ENCODE measurements around the gene TMPRSS2. TPM values are rescaled to one million over a fixed set of nuclear protein-coding genes. Genes with fewer than 3 reads are reported as not detected.

TMPRSS2 gene
- total RNA-seq, 1 experiment from 2014 or later, result 1.1 TPM

- no TSS peak for BruUV-seq (replicated peaks)
- Histone ChIP-seq H3K9ac (ENCODE audit: low read length) (peak overlapping the region; percentile 63), H3K27me3 (ENCODE audit: insufficient read depth, low read length) (no peaks in the 10 kb centered on the region), H3K4me1 (ENCODE audit: control insufficient read depth in 1 of 2, insufficient read depth in 2 of 2, low read length in 2 of 2) (peaks cover 4 to 9% of the 10 kb centered on the region in 2 experiments; a peak in 3 of 4 replicates), H3K4me2 (ENCODE audit: low read length) (peak overlapping the region; percentile 94), H4K20me1 (ENCODE audit: insufficient read depth) (no peaks in the 10 kb centered on the region), H3K4me3 (replicated peaks in 1 of 2; ENCODE audit: low read depth in 1 of 2, low read length in 2 of 2) (peak overlapping the region; percentile 60 to 69), H3K9me3 (ENCODE audit: control insufficient read depth in 1 of 2, insufficient read depth in 1 of 2, low read depth in 1 of 2, low read length in 2 of 2) (no peaks in the 10 kb centered on the region), H3K27ac (ENCODE audit: low read depth, low read length) (peak overlapping the region; percentile 63; the same call in 1 of the 2 replicates), H3K36me3 (ENCODE audit: control insufficient read depth in 1 of 2, insufficient read depth in 2 of 2, low read length in 2 of 2) (no peaks in the 10 kb centered on the region), H2AFZ (ENCODE audit: low read depth, low read length, poor library complexity, severe bottlenecking) (peak overlapping the region; percentile 80), H3K9me2 (ENCODE audit: insufficient read depth) (no peaks in the 10 kb centered on the region), H3K79me2 (ENCODE audit: insufficient read depth, low read length) (no peaks in the 10 kb centered on the region)
- ATAC-seq (peak; percentile 90), DNase-seq (ENCODE audit: low read depth, low spot score) (peak; percentile 23)
- intact Hi-C loops (cut with micrococcal nuclease), result no loop called here
- CTCF ChIA-PET, result no interaction called here
- RAD21 ChIA-PET (ENCODE audit: low non-redundant PET in 1 of 2, low total read pairs in 2 of 2, uncharacterized antibody in 2 of 2, unreplicated experiment in 2 of 2), result no interaction called here
- peak; percentile 34; the same call in 1 of the 2 replicates for TF ChIP-seq ZFX (IDR thresholded peaks at IDR 0.05)
- no peak for TF ChIP-seq SRF (IDR thresholded peaks at IDR 0.05; ENCODE audit: low read depth)
- TF ChIP-seq EGR1 (IDR thresholded peaks at IDR 0.05; ENCODE audit: low read depth), result peak; percentile 43; the same call in 1 of the 2 replicates
- no peak for TF ChIP-seq CTCF (IDR thresholded peaks at IDR 0.05 in 2 of 3, conservative IDR thresholded peaks at IDR 0.05 in 1 of 3; ENCODE audit: borderline replicate concordance in 1 of 3, insufficient read depth in 1 of 3, low read depth in 2 of 3, low read length in 2 of 3)
- POLR2A ChIA-PET, result no interaction called here
These were observed 87.8 kb downstream of the TMPRSS2 start for GRCh38 chr21:41419921-41420862.

Data from HCT116 (cell line).